PC-9 (cell line): ENCODE data around the gene MARVELD2. TPM values are rescaled to one million over a fixed set of nuclear protein-coding genes. Genes with fewer than 3 reads are reported as not detected.

Experiments used
- BruUV-seq: library from RNA; stranded (reverse); fragments of 400-500 nt; replicated peaks from 2 replicates; lab custom pipeline; 2021; lab: Mats Ljungman, UMichigan
- CTCF ChIA-PET: fragments of 300-600 bp; sonication (Branson Sonifier 250); formaldehyde crosslinking; loops from one replicate; lab custom pipeline; 2022; ENCODE audit warnings: antibody characterized with exemption; lab: Charles Lee
- POLR2A ChIA-PET: fragments of 300-600 bp; sonication (Branson Sonifier 250); formaldehyde crosslinking; loops from one replicate; lab custom pipeline; 2022; ENCODE audit warnings: antibody characterized with exemption; ENCODE audit not compliant: unreplicated experiment; lab: Charles Lee
- DNase-seq, 2 experiments: peaks; one replicate each; pipeline versions ENCODE4 v3.0.0 to v3.0.0-alpha.2; 2015 to 2022; ENCODE audit warnings: mixed read lengths in 1 of 2
- H2AFZ ChIP-seq: fragments of 200-600 bp; sonication (generic); 2 replicates; pipeline ENCODE4 v1.8.1; 2017; ENCODE audit warnings: antibody characterized with exemption
- H3F3A ChIP-seq: fragments of 200-600 bp; sonication (generic); 2 replicates; pipeline ENCODE4 v1.8.1; 2017; ENCODE audit warnings: antibody characterized with exemption, mild to moderate bottlenecking, low read depth; ENCODE audit not compliant: insufficient read depth
- H3K27ac ChIP-seq: fragments of 200-600 bp; sonication (generic); 2 replicates; pipeline ENCODE4 v1.6.1; 2016; ENCODE audit warnings: mixed run types
- H3K27me3 ChIP-seq: fragments of 200-600 bp; sonication (generic); 2 replicates; pipeline ENCODE4 v1.6.1; 2016; ENCODE audit warnings: low read depth, mixed run types; ENCODE audit not compliant: insufficient read depth
- H3K36me3 ChIP-seq: fragments of 200-600 bp; sonication (generic); 2 replicates; pipeline ENCODE4 v1.6.1; 2016; ENCODE audit warnings: low read depth, mixed run types
- H3K4me1 ChIP-seq: fragments of 200-600 bp; sonication (generic); replicated peaks from 2 replicates; pipeline ENCODE4 v1.6.1; 2016; ENCODE audit warnings: mixed run types; ENCODE audit not compliant: insufficient read depth
- H3K4me2 ChIP-seq: fragments of 200-600 bp; sonication (generic); 2 replicates; pipeline ENCODE4 v1.6.1; 2017; ENCODE audit warnings: mixed run types
- H3K4me3 ChIP-seq: fragments of 200-600 bp; sonication (generic); 2 replicates; pipeline ENCODE4 v1.6.1; 2016; ENCODE audit warnings: mixed run types
- H3K79me2 ChIP-seq: fragments of 200-600 bp; sonication (generic); 2 replicates; pipeline ENCODE4 v1.6.1; 2017; ENCODE audit warnings: low read depth, mixed run types
- H3K9me2 ChIP-seq: fragments of 200-600 bp; sonication (generic); 2 replicates; pipeline ENCODE4 v1.8.1; 2017; ENCODE audit warnings: mild to moderate bottlenecking; ENCODE audit not compliant: insufficient read depth
- H3K9me3 ChIP-seq: fragments of 200-600 bp; sonication (generic); 2 replicates; pipeline ENCODE4 v1.8.1; 2016; ENCODE audit warnings: low read depth; ENCODE audit not compliant: insufficient read depth
- H4K20me1 ChIP-seq: fragments of 200-600 bp; sonication (generic); 2 replicates; pipeline ENCODE4 v1.8.1; 2017; ENCODE audit not compliant: insufficient read depth
- EZH2 ChIP-seq: fragments of 200-600 bp; sonication (generic); IDR thresholded peaks from 2 replicates; pipeline ENCODE4 v1.8.0; 2017; ENCODE audit warnings: antibody characterized with exemption, low read depth
- intact Hi-C: fragments of 100-400 bp; cut with micrococcal nuclease; formaldehyde crosslinking; loops from one replicate; pipeline ENCODE4 v1.10.0; 2022; ENCODE audit not compliant: unreplicated experiment
- total RNA-seq: library from RNA; stranded (reverse); gene quantifications from 2 replicates; pipeline ENCODE4 v1.2.3, GENCODE V29; 2021
- TF ChIP-seq, protein P1 (sequence below): fragments of 200-600 bp; sonication (generic); conservative IDR thresholded peaks from 2 replicates; pipeline ENCODE4 v1.6.1; 2017; ENCODE audit warnings: mixed run types, antibody characterized with exemption, mild to moderate bottlenecking, moderate library complexity

MARVELD2 gene
- total RNA-seq, 1 experiment from 2014 or later = 21.0 TPM

DNA sequence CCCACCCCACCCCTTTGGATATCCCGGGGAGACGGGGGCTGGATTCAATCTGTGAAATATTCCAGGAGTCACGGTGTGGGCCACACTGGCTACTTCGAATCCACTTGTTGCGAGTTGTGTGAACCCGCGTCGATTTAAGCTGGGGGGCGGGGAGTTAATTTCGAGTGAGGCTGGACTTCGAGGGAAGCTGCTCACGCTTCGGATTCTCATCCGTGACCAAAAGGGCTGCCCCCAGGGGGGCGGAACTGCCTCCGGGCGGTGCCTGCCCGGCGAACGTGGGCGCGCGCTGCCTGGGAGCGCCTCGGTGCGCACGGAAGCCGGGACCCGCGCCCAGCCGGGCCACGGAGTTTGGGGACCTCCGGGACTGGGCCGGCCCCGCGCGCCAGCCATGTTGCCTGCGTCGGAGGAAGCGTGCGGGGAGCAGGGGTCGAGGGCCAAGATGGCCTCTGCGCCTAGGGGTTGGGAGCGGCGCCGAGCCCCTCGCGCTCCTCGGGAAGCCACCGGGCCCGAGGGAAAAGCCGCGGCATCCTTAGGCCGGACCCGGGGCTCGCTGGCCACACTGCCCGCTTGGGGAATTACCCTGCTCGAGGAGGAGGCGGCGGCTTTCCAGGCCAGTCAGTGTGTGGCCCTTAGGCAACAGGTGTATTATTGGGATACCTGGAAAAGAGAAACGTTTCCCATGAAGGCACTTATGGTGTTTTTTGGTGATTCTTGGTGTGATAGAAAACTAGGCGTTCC, 78.6 kb downstream of the MARVELD2 start:
- no peaks in the 10 kb centered on the region for H3K9me3 ChIP-seq
- peaks cover 53% of the 10 kb centered on the region for H3K4me1 ChIP-seq
- ChIA-PET POLR2A (interaction anchor here (0.6 to 1.4 kb wide), 2 partner anchors 24 to 35 kb away, joined by 3 to 14 read pairs; no protein-coding TSS in a partner anchor), CTCF (no interaction called here)
- DNase-seq = peak; percentile 62 to 63
- H3F3A ChIP-seq = peaks cover 24% of the 10 kb centered on the region
- peak overlapping the region; percentile 83 for H3K4me2 ChIP-seq
- H3K4me3 ChIP-seq = peak overlapping the region; percentile 80
- no peak overlapping the region for H2AFZ ChIP-seq
- TSS peak; percentile 19 for BruUV-seq
- H3K36me3 ChIP-seq = peaks cover 4% of the 10 kb centered on the region
- H3K27me3 ChIP-seq = no peaks in the 10 kb centered on the region
- H3K27ac ChIP-seq = peak overlapping the region; percentile 99
- no peaks in the 10 kb centered on the region for H3K9me2 ChIP-seq
- TF ChIP-seq EZH2 = no peak
- TF ChIP-seq, protein P1, sequence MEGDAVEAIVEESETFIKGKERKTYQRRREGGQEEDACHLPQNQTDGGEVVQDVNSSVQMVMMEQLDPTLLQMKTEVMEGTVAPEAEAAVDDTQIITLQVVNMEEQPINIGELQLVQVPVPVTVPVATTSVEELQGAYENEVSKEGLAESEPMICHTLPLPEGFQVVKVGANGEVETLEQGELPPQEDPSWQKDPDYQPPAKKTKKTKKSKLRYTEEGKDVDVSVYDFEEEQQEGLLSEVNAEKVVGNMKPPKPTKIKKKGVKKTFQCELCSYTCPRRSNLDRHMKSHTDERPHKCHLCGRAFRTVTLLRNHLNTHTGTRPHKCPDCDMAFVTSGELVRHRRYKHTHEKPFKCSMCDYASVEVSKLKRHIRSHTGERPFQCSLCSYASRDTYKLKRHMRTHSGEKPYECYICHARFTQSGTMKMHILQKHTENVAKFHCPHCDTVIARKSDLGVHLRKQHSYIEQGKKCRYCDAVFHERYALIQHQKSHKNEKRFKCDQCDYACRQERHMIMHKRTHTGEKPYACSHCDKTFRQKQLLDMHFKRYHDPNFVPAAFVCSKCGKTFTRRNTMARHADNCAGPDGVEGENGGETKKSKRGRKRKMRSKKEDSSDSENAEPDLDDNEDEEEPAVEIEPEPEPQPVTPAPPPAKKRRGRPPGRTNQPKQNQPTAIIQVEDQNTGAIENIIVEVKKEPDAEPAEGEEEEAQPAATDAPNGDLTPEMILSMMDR = no peak
- H3K79me2 ChIP-seq = peaks cover 58% of the 10 kb centered on the region
- intact Hi-C loops = loop anchor here (1.0 to 2.0 kb wide), 3 partner anchors 23 to 79 kb away; partner anchors contain the start of gene MARVELD2
- H4K20me1 ChIP-seq = peaks cover 19% of the 10 kb centered on the region; the same call in 1 of the 2 replicates

Other genes starting within 250 kb of the MARVELD2 start
- 174 and 248 TPM in 2 replicates for gene CCNB1, start 248.0 kb upstream of the MARVELD2 start, total RNA-seq
- gene CENPH, start 225.5 kb upstream of the MARVELD2 start, total RNA-seq = 30.1 and 45.7 TPM in 2 replicates
- gene CDK7, start 180.2 kb upstream of the MARVELD2 start, total RNA-seq = 51.6 and 60.5 TPM in 2 replicates
- gene CCDC125, start 82.3 kb upstream of the MARVELD2 start, total RNA-seq = 9.1 and 16.6 TPM in 2 replicates
- gene AK6, start 45.6 kb upstream of the MARVELD2 start, total RNA-seq = 21.6 and 23.0 TPM in 2 replicates
- gene TAF9, start 45.6 kb upstream of the MARVELD2 start, total RNA-seq = 44.4 and 50.8 TPM in 2 replicates
- 21.1 and 22.4 TPM in 2 replicates for gene RAD17, start 45.3 kb upstream of the MARVELD2 start, total RNA-seq
- gene OCLN, start 77.7 kb downstream of the MARVELD2 start, total RNA-seq = 66.5 and 77.4 TPM in 2 replicates
- 16.9 and 24.7 TPM in 2 replicates for gene GTF2H2C, start 145.1 kb downstream of the MARVELD2 start, total RNA-seq